Brain microvascular endothelial cell (primary cell): ENCODE measurements around the gene SNTG2.

ENCODE experiments used
- DNase-seq: peaks from one replicate; pipeline ENCODE4 v3.0.0-alpha.2; 2020
- H3K27ac ChIP-seq: fragments of 250-450 bp; sonication (Bioruptor Pico); 2 replicates; pipeline ENCODE4 v1.5.1; 2020; ENCODE audit warnings: mild to moderate bottlenecking, moderate library complexity
- H3K27me3 ChIP-seq: fragments of 250-450 bp; sonication (Bioruptor Pico); replicated peaks from 2 replicates; pipeline ENCODE4 v1.5.1; 2020; ENCODE audit warnings: mild to moderate bottlenecking
- H3K36me3 ChIP-seq: fragments of 250-450 bp; sonication (Bioruptor Pico); replicated peaks from 2 replicates; pipeline ENCODE4 v1.5.1; 2020; ENCODE audit warnings: mild to moderate bottlenecking
- H3K4me3 ChIP-seq: 2 replicates; pipeline ENCODE4 v1.5.1; 2011; ENCODE audit warnings: low read depth, mild to moderate bottlenecking, control low read depth, low read length, moderate library complexity
- CTCF ChIP-seq: IDR thresholded peaks from 2 replicates; pipeline ENCODE4 v1.5.1; 2011; ENCODE audit warnings: low read depth, mild to moderate bottlenecking, moderate library complexity, low read length, control low read depth, inconsistent platforms; ENCODE audit errors: missing control alignments
- in situ Hi-C: cut with HindIII; loops from 2 replicates; pipeline ENCODE4 v1.10.0; 2017; ENCODE audit warnings: low sequenced_read_pairs, low pct_ligation_motif_present

SNTG2 gene

DNA sequence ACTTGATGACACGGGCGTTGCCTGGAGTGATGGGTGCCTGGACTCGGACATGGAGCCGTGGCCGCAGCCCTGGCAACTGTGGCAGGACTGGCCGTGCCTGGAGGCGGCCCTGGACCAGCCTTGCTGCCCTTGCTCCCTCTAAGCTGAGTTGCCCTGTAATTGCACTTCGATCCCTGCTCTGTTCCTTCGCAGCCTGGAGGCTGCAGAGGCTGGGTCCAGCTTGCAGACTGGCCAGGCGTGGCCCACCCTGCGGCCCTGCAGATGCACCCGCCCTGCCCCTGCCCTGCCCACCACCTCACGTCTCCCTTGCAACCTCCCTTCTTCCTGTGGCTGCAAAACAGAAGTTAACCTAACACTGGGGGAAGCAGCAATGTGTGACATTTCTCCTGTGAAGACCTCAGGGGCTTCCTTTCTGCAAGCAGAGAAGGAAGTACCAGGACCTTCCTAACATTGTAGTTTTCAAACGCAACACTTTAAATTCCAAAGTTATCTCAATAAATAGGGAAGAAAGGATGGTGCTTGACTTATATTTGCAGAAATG is 288.0 kb downstream of the SNTG2 start:
- Histone ChIP-seq H3K4me3 (no peak overlapping the region), H3K27me3 (no peaks in the 10 kb centered on the region), H3K36me3 (no peaks in the 10 kb centered on the region), H3K27ac (no peak overlapping the region)
- TF ChIP-seq CTCF: no peak
- no peak for DNase-seq
- in situ Hi-C loops: no loop called here

GRCh38 chr2:1245193-1245592 is 294.5 kb downstream of the SNTG2 start:
- Histone ChIP-seq H3K4me3 (no peak overlapping the region), H3K36me3 (no peaks in the 10 kb centered on the region), H3K27me3 (no peaks in the 10 kb centered on the region), H3K27ac (no peak overlapping the region)
- no peak for TF ChIP-seq CTCF
- in situ Hi-C loops: no loop called here
- no peak for DNase-seq

DNA sequence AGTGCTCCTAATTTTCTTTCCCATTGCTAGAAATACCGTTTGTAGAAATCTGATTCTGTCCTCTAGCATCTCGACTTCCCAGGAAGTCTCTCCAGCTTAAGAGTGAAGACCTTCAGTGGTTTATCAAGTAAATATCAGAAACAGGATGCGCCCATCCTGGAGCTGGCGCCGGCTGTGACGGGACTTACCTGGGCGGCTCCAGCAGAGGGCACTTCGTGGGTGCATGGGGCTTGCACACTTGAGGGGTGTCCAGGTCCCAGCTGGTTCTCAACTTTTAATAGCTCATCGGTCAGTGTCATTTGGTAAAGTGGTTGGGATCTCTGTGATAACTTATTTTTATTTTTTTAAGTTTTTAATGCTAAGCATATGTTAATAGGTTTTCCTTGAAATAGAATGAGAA is 295.6 kb downstream of the SNTG2 start:
- no peaks in the 10 kb centered on the region for H3K36me3 ChIP-seq
- in situ Hi-C loops: no loop called here
- H3K4me3 ChIP-seq: no peak overlapping the region
- no peak overlapping the region for H3K27ac ChIP-seq
- no peaks in the 10 kb centered on the region for H3K27me3 ChIP-seq
- TF ChIP-seq CTCF: no peak
- no peak for DNase-seq

GRCh38 chr2:1246991-1247390 is 296.3 kb downstream of the SNTG2 start:
- DNase-seq: no peak
- Histone ChIP-seq H3K27ac (no peak overlapping the region), H3K4me3 (no peak overlapping the region), H3K36me3 (no peaks in the 10 kb centered on the region), H3K27me3 (no peaks in the 10 kb centered on the region)
- no peak for TF ChIP-seq CTCF
- in situ Hi-C loops: no loop called here

DNA sequence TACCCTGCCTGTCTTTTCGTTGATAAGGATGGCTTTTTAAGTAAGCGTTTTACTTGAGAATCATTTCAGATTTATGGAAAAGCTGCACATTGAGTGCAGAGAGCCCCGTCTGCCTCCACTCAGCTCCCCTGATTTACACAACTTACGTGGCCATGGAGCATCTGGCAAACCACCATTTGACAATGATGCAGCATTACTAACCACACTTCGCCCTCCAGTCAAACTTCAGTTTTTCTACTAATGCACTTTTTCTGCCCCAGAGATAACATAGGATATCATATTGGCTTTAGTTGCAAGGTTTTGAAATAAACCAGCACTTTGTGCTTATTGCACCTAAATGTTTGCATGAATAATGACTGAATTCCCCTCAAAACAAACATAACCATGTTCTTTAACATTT is 297.5 kb downstream of the SNTG2 start:
- TF ChIP-seq CTCF: no peak
- no peak for DNase-seq
- in situ Hi-C loops: no loop called here
- H3K4me3 ChIP-seq: no peak overlapping the region
- H3K27me3 ChIP-seq: no peaks in the 10 kb centered on the region
- H3K36me3 ChIP-seq: no peaks in the 10 kb centered on the region
- H3K27ac ChIP-seq: no peak overlapping the region

GRCh38 chr2:1249897-1250687 is 299.4 kb downstream of the SNTG2 start:
- in situ Hi-C loops: no loop called here
- TF ChIP-seq CTCF: no peak
- Histone ChIP-seq H3K27me3 (no peaks in the 10 kb centered on the region), H3K36me3 (no peaks in the 10 kb centered on the region), H3K27ac (no peak overlapping the region), H3K4me3 (no peak overlapping the region)
- DNase-seq: no peak
